GM12865 (cell line): ENCODE measurements around the gene PEPD.

Experiments
- DNase-seq: peaks from one replicate; pipeline ENCODE4 v3.0.0; 2010; ENCODE audit warnings: low read depth
- H3K4me3 ChIP-seq: 2 replicates; pipeline ENCODE4 v1.5.1; 2011; ENCODE audit warnings: mild to moderate bottlenecking, low read depth, low read length, control low read depth
- CTCF ChIP-seq: IDR thresholded peaks from 2 replicates; pipeline ENCODE4 v1.5.1; 2011; ENCODE audit warnings: low read length, control low read depth, low read depth, inconsistent platforms; ENCODE audit not compliant: insufficient read depth; ENCODE audit errors: missing control alignments

The PEPD gene

GRCh38 chr19:33520844-33521479, 629 bp downstream of the PEPD start:
- TF ChIP-seq CTCF = no peak
- no peak for DNase-seq
- peak overlapping the region; percentile 81 for H3K4me3 ChIP-seq

DNA sequence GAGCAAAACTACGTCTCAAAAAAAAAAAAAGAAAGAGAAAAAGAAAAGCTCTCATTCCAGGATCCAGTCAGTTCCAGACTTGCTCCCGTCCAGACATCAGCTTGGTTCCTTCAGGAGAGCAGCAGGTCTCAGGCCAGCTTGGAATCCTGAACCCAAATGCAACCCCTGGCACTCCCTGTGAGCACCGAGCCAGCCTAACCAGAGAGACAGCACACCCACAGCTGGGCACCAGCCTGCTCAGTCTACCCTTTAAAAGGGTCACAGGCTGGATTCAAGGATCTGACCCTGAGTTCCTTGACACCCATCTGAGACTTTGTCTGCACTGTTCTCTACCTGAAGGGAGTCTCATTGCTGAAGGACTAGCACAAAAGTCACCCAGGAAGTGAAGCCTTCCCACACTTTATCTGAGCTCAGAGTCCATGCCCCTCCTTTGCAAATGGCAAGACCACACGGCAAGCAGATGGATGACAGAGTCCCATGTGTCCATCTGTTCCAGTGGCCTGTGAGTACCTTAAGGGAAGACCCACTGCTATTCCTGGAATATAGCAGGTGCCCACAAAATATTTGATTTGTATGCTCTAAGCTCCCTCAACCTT, 1.4 kb downstream of the PEPD start:
- no peak for TF ChIP-seq CTCF
- DNase-seq = no peak
- no peak overlapping the region for H3K4me3 ChIP-seq

GRCh38 chr19:33519416-33519815, 2.2 kb downstream of the PEPD start:
- no peak for DNase-seq
- no peak for TF ChIP-seq CTCF
- H3K4me3 ChIP-seq = no peak overlapping the region

GRCh38 chr19:33518541-33518940, 3.0 kb downstream of the PEPD start:
- H3K4me3 ChIP-seq = no peak overlapping the region
- DNase-seq = no peak
- no peak for TF ChIP-seq CTCF

DNA sequence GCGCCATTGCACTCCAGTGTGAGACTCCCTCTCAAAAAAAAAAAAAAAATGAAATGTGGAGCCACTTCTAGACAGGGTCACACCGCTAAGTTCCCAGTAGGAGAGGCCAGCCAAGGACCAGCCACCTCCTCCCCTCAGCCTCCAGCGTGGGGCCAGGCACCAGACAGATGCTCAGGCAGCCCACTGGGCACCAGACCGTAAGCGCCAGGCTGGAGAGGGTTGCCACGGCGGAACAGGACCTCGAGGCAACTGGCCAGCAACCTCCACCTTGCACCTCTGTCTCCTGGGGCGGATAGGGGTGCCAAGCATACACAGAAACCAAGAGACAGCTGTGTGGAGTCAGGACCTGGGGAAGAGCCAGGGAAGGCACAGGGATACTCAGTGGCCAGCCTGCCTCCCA, 3.7 kb downstream of the PEPD start:
- TF ChIP-seq CTCF = no peak
- no peak overlapping the region for H3K4me3 ChIP-seq
- no peak for DNase-seq

GRCh38 chr19:33515921-33516320, 5.7 kb downstream of the PEPD start:
- H3K4me3 ChIP-seq = no peak overlapping the region
- DNase-seq = no peak
- no peak for TF ChIP-seq CTCF
